Stimulated activated naive CD8-positive, alpha-beta T cell treated with anti-CD3 and anti-CD28 coated beads, Interleukin-15, amount 100 ng/mL, for 72 hours (primary cell): ENCODE data around the gene LRP1B.

Source experiments
- ATAC-seq: fragments of 150-1000 bp; cut with Tn5 transposase; 2 replicates; pipeline ENCODE4 v1.10.0; 2021; ENCODE audit warnings: mild to moderate bottlenecking, moderate library complexity
- DNase-seq, 2 donors: peaks; one replicate each; pipeline ENCODE4 v3.0.0; 2021 to 2022
- H3K27ac Mint-ChIP-seq, 2 donors: one replicate each; pipeline ENCODE4 v1.8.0; 2022; ENCODE audit warnings: mild to moderate bottlenecking in 2 of 2, mixed read lengths in 2 of 2, moderate library complexity in 2 of 2
- H3K27me3 Mint-ChIP-seq: one replicate; pipeline ENCODE4 v1.8.0; 2022; ENCODE audit warnings: mixed read lengths
- H3K4me1 Mint-ChIP-seq: one replicate; pipeline ENCODE4 v1.8.0; 2022; ENCODE audit warnings: mild to moderate bottlenecking, mixed read lengths
- H3K4me3 Mint-ChIP-seq, 2 donors: one replicate each; pipeline ENCODE4 v1.8.0; 2022; ENCODE audit warnings: mild to moderate bottlenecking in 2 of 2, mixed read lengths in 2 of 2, moderate library complexity in 1 of 2
- H3K9me3 Mint-ChIP-seq, 2 donors: one replicate each; pipeline ENCODE4 v1.8.0; 2022; ENCODE audit warnings: mixed read lengths in 2 of 2

Gene LRP1B

DNA sequence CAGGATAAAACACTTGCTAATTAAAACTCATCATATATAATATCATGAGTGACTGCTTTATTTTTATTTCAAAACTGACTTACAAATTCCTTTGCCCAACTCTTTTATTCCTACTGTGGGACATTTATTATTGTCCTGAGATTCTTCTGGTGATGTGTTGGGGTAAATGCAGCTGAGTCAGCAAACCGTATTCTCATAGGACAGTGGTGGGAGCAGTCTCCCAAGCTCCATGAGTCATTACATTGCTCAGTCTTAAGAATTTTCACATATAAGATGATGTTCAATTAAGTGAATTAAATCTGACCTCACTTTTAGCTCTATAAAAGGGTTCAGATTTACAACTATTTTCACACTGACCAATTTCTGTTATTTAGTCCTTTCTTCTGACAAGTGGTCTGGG, 1530.7 kb downstream of the LRP1B start:
- Mint-ChIP-seq H3K9me3 (no peaks in the 10 kb centered on the region), H3K27ac (no peak overlapping the region), H3K4me1 (no peaks in the 10 kb centered on the region), H3K27me3 (no peaks in the 10 kb centered on the region), H3K4me3 (no peak overlapping the region)
- DNase-seq (no peak), ATAC-seq (no peak)

GRCh38 chr2:140597836-140598235, 1533.0 kb downstream of the LRP1B start:
- H3K4me1 Mint-ChIP-seq = no peaks in the 10 kb centered on the region
- no peak overlapping the region for H3K4me3 Mint-ChIP-seq
- no peaks in the 10 kb centered on the region for H3K27me3 Mint-ChIP-seq
- no peak overlapping the region for H3K27ac Mint-ChIP-seq
- ATAC-seq = no peak
- no peak for DNase-seq
- peaks cover 0 to 4% of the 10 kb centered on the region in 2 donors for H3K9me3 Mint-ChIP-seq

- Mint-ChIP-seq H3K27ac (no peak overlapping the region), H3K9me3 (peaks cover 0 to 4% of the 10 kb centered on the region in 2 donors), H3K27me3 (no peaks in the 10 kb centered on the region), H3K4me3 (no peak overlapping the region), H3K4me1 (no peaks in the 10 kb centered on the region)
- no peak for ATAC-seq
- no peak for DNase-seq
These were observed 1533.6 kb downstream of the LRP1B start for GRCh38 chr2:140597205-140597604.

GRCh38 chr2:140596447-140596846, 1534.4 kb downstream of the LRP1B start:
- Mint-ChIP-seq H3K9me3 (peaks cover 0 to 4% of the 10 kb centered on the region in 2 donors), H3K27me3 (no peaks in the 10 kb centered on the region), H3K4me1 (no peaks in the 10 kb centered on the region), H3K27ac (no peak overlapping the region), H3K4me3 (no peak overlapping the region)
- no peak for ATAC-seq
- no peak for DNase-seq

GRCh38 chr2:140595107-140595506, 1535.7 kb downstream of the LRP1B start:
- H3K4me3 Mint-ChIP-seq = no peak overlapping the region
- H3K4me1 Mint-ChIP-seq = no peaks in the 10 kb centered on the region
- no peak for DNase-seq
- ATAC-seq = no peak
- no peaks in the 10 kb centered on the region for H3K27me3 Mint-ChIP-seq
- peaks cover 0 to 4% of the 10 kb centered on the region in 2 donors for H3K9me3 Mint-ChIP-seq
- no peak overlapping the region for H3K27ac Mint-ChIP-seq

GRCh38 chr2:140593132-140593531, 1537.7 kb downstream of the LRP1B start:
- no peak overlapping the region for H3K27ac Mint-ChIP-seq
- H3K27me3 Mint-ChIP-seq = no peaks in the 10 kb centered on the region
- no peak overlapping the region for H3K4me3 Mint-ChIP-seq
- ATAC-seq = no peak
- DNase-seq = no peak
- no peaks in the 10 kb centered on the region for H3K4me1 Mint-ChIP-seq
- peaks cover 0 to 4% of the 10 kb centered on the region in 2 donors for H3K9me3 Mint-ChIP-seq

DNA sequence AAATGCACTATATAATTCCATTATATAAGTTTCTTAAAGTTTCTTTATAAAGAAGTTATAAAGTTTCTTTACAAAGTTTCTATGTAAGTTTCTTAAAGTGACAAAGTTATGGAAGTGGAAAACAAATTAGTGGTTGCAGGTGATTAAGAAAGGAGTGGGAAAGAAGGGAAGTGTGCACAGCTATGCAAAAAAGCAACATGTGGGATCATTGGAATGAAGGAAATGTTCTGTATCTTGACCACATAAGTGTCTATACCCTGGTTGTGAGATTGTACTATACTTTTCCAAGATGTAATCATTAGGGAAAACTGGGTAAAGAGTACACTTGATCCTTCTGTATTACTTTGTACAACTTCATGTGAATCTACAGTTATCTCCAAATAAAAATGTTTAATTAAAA, 1541.1 kb downstream of the LRP1B start:
- no peak for ATAC-seq
- Mint-ChIP-seq H3K4me1 (no peaks in the 10 kb centered on the region), H3K4me3 (no peak overlapping the region), H3K27ac (no peak overlapping the region), H3K9me3 (peaks cover 0 to 8% of the 10 kb centered on the region in 2 donors), H3K27me3 (no peaks in the 10 kb centered on the region)
- DNase-seq = no peak

GRCh38 chr2:140589273-140589672, 1541.5 kb downstream of the LRP1B start:
- Mint-ChIP-seq H3K27me3 (no peaks in the 10 kb centered on the region), H3K4me3 (no peak overlapping the region), H3K4me1 (no peaks in the 10 kb centered on the region), H3K9me3 (peaks cover 0 to 5% of the 10 kb centered on the region in 2 donors), H3K27ac (no peak overlapping the region)
- DNase-seq (no peak), ATAC-seq (no peak)

GRCh38 chr2:140586379-140586778, 1544.4 kb downstream of the LRP1B start:
- Mint-ChIP-seq H3K27ac (no peak overlapping the region), H3K9me3 (peaks cover 0 to 9% of the 10 kb centered on the region in 2 donors), H3K27me3 (no peaks in the 10 kb centered on the region), H3K4me1 (no peaks in the 10 kb centered on the region), H3K4me3 (no peak overlapping the region)
- no peak for ATAC-seq
- DNase-seq = no peak

GRCh38 chr2:140585016-140585415, 1545.8 kb downstream of the LRP1B start:
- peaks cover 0 to 10% of the 10 kb centered on the region in 2 donors for H3K9me3 Mint-ChIP-seq
- H3K4me1 Mint-ChIP-seq = no peaks in the 10 kb centered on the region
- no peak overlapping the region for H3K4me3 Mint-ChIP-seq
- ATAC-seq = no peak
- no peak overlapping the region for H3K27ac Mint-ChIP-seq
- DNase-seq = no peak
- no peaks in the 10 kb centered on the region for H3K27me3 Mint-ChIP-seq

DNA sequence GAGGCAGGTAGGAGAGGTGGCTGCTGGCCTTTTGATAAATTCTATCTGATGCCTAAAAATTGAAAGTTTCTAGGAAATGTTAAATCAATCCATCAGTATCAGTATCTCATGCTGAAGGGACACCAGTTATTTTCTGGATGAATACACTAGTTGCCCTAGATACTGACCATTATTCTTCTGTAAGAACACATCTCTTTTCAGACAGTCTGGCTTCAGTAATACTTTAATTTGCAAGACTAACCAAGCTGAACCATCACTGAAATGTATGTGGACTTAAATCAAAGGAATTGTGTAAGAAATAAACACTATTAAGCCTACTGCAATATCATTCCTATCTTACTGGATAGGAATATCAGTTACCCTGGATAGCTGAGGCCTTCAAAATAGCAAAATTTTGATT, 1546.3 kb downstream of the LRP1B start:
- Mint-ChIP-seq H3K27ac (no peak overlapping the region), H3K27me3 (no peaks in the 10 kb centered on the region), H3K4me1 (no peaks in the 10 kb centered on the region), H3K9me3 (peaks cover 0 to 10% of the 10 kb centered on the region in 2 donors), H3K4me3 (no peak overlapping the region)
- DNase-seq (no peak), ATAC-seq (no peak)

- peaks cover 5 to 9% of the 10 kb centered on the region in 2 donors for H3K9me3 Mint-ChIP-seq
These were observed 1550.2 kb downstream of the LRP1B start for GRCh38 chr2:140580532-140581151.

GRCh38 chr2:140577453-140577852, 1553.4 kb downstream of the LRP1B start:
- DNase-seq (no peak), ATAC-seq (no peak)
- no peak overlapping the region for H3K4me3 Mint-ChIP-seq
- H3K27ac Mint-ChIP-seq = no peak overlapping the region
- H3K27me3 Mint-ChIP-seq = no peaks in the 10 kb centered on the region
- no peaks in the 10 kb centered on the region for H3K4me1 Mint-ChIP-seq
- peaks cover 5 to 12% of the 10 kb centered on the region in 2 donors for H3K9me3 Mint-ChIP-seq

More at GRCh38 chr2:140580532-140581151, 1550.2 kb downstream of the LRP1B start:
- DNase-seq = no peak
- no peaks in the 10 kb centered on the region for H3K27me3 Mint-ChIP-seq
- H3K4me1 Mint-ChIP-seq = no peaks in the 10 kb centered on the region
- H3K27ac Mint-ChIP-seq = no peak overlapping the region
- no peak for ATAC-seq
- no peak overlapping the region for H3K4me3 Mint-ChIP-seq

- no peak for ATAC-seq
- no peaks in the 10 kb centered on the region for H3K27me3 Mint-ChIP-seq
- H3K4me3 Mint-ChIP-seq = no peak overlapping the region
- H3K9me3 Mint-ChIP-seq = peaks cover 12 to 16% of the 10 kb centered on the region in 2 donors
- no peak overlapping the region for H3K27ac Mint-ChIP-seq
- DNase-seq = no peak
- no peaks in the 10 kb centered on the region for H3K4me1 Mint-ChIP-seq
These were observed 1563.1 kb downstream of the LRP1B start for GRCh38 chr2:140567734-140568133.

DNA sequence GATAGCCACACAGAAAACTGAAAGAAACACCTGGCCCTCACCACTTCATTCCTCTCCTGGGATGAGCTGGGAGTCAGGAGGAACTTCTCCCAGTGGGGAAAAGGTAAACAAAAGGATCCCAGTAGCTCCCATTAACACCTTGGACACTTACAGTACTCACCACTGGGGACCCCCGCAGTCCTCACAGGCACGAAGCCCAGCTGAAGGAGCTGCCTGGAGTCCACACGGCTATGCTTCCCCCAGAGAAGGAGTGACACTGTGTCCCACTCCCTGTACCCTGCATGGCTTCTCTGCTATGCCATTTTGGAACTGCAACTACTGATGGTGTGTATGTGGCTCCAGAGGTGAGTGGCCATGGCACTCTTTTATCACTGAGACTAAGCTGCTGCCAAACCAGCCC, 1565.1 kb downstream of the LRP1B start:
- no peaks in the 10 kb centered on the region for H3K27me3 Mint-ChIP-seq
- ATAC-seq (no peak), DNase-seq (no peak)
- H3K4me3 Mint-ChIP-seq = no peak overlapping the region
- H3K27ac Mint-ChIP-seq = no peak overlapping the region
- H3K9me3 Mint-ChIP-seq = peaks cover 8 to 12% of the 10 kb centered on the region in 2 donors
- no peaks in the 10 kb centered on the region for H3K4me1 Mint-ChIP-seq

DNA sequence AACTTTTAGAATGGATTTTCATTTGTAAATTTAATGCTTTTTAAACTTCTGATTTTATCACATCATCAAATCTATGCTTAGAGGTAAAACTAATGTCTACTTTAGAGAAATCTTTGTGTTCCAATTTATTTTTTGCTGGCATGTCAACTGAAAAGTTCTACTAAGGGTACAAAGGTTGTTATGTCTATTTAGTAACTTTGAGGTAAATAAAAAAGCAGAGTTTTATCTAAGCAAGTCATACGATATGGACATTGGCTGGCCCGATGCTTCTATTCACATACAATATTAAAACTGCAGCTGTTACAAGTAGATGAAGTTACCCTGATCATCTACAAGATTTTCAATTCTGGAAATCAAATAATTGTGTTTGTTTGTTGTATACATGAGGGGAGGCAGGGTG, 1575.1 kb downstream of the LRP1B start:
- Mint-ChIP-seq H3K27ac (no peak overlapping the region), H3K9me3 (peaks cover 0 to 9% of the 10 kb centered on the region in 2 donors), H3K4me1 (no peaks in the 10 kb centered on the region), H3K27me3 (no peaks in the 10 kb centered on the region), H3K4me3 (no peak overlapping the region)
- DNase-seq (no peak), ATAC-seq (no peak)

GRCh38 chr2:140552634-140553033, 1578.2 kb downstream of the LRP1B start:
- no peak for ATAC-seq
- no peak for DNase-seq

More at GRCh38 chr2:140552634-140553033, 1578.2 kb downstream of the LRP1B start:
- no peaks in the 10 kb centered on the region for H3K27me3 Mint-ChIP-seq
- no peak overlapping the region for H3K4me3 Mint-ChIP-seq
- H3K9me3 Mint-ChIP-seq = peaks cover 0 to 7% of the 10 kb centered on the region in 2 donors
- no peak overlapping the region for H3K27ac Mint-ChIP-seq
- no peaks in the 10 kb centered on the region for H3K4me1 Mint-ChIP-seq
